Stimulated activated CD8-positive, alpha-beta memory T cell treated with anti-CD3 and anti-CD28 coated beads, Interleukin-12 subunit alpha, Interleukin-12 subunit beta, amount 100 ng/mL, for 24 hours (primary cell): ENCODE data around the gene RBPJL.

Experiments used
- DNase-seq: peaks from one replicate; pipeline ENCODE4 v3.0.0-alpha.2; 2020; ENCODE audit errors: extremely low read depth

The RBPJL gene

DNA sequence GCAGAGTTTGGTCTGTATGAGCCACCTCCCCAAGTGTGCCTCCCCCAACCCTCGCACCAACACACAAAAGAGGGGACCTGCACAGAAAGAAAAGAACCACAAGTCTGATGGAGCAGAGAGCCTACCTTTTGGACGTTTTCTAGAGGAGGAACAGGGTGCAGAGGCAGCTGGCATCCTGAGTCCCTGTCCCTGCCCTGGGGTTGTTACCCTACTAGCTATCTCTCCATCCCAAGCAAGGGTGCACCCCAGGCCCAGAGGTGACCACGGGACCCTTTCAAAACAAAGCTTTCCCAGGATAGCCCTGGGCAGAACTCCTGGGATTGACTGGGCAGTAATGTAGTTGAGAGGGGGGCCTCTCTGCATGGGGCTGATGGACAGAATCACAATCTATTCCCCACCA is 11.2 kb downstream of the RBPJL start:
- no peak for DNase-seq

GRCh38 chr20:45318386-45318939 is 11.8 kb downstream of the RBPJL start:
- DNase-seq, result no peak

DNA sequence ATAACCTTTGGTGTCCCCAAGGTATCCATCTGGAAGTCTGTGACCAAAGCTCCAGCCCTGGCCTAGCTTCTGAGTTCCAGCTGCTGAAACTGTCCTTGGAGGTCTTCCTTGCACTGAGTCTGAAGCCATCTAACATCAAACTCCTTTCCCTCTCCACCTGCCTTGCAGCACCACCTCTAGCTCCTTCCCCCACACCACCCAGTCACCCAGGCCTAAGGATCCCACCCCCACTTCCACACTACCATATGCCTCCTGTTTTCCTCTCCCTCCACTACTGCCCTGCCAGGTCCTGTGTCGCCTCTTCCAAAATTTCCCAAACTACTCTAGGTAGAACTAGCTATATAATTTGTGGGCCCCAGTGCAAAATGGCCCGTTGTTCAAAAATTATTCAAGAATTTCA is 12.3 kb downstream of the RBPJL start:
- DNase-seq, result no peak

GRCh38 chr20:45320948-45321595 is 14.4 kb downstream of the RBPJL start:
- DNase-seq, result no peak

DNA sequence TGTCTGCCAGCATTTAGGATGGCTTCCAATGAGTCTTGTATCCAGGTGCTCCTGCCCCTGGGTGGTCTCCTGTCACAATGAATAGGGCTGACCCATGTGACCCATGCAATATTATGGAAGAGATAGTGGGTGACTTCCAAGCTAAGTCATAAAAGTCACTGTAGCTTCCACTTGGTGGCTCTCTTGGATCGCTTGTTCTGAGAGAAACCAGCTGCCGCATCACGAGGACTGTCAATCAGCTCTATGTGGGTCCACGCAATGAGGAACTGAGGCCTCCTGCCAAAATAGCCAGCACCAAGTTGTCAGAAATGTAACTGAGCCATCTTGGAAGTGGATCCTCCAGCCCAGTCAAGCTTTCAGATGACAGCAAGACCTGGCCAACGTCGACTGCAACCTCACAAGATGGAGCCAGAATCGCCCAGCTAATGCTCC is 16.3 kb downstream of the RBPJL start:
- no peak for DNase-seq

DNA sequence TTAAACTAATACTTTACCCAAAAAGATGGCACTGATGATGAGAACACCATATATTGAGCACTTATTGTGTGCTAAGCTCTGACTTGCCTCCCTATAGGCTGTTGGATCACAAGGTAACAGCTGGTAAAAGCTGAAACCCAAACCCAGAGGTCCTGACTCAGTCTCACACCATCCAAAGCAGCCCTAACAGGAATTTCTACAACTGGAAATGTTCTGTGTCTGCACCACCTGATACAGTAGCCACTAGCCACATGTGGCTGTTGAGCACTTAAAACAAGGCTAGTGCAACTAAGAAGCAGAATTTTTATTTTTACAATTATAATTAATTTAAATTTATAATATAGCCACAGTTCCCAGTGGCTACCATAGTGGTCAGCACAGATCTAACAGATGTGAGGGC is 17.1 kb downstream of the RBPJL start:
- DNase-seq, result no peak

GRCh38 chr20:45325371-45325770 is 18.7 kb downstream of the RBPJL start:
- DNase-seq, result no peak

- DNase-seq, result no peak
These were observed 21.8 kb downstream of the RBPJL start for GRCh38 chr20:45328451-45328850.

DNA sequence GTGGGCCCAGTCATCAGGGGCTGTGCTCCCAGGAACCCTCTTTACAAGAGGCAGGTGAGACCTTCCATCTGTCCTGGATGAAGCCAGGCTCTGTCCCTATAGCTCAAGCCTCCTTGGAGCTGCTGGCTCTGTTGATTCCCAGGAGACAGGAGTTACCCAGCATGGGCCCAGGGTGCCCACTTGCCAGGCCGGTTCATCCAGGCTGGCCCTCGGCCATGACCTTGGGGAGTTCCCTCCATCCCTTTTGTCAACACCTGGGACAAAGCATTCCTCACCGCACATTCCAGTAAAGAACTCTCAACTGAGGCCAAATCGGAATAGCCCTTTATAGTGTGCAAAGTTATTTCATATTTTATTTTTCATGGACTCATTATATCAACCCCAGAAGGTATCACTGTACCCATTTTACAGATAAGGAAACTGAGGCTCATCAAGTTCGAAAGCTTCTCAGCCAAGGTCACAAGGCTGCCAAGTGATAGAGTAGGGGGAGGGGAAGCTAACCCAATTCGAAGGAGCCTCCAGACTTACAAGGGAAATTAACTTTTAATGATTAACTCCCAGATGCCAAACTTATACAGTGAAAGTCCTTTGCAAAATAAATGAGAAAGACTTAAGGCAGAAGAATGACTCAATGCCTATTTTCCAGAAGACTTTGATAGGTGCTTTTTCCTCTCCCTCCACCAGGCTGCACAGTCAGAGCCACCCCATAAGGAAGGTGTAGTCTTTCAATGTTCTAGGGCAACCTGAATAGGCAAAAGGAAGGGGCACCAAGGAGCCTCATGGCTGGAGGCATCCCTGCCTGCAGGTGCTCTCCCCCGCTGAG is 23.1 kb downstream of the RBPJL start:
- no peak for DNase-seq

DNA sequence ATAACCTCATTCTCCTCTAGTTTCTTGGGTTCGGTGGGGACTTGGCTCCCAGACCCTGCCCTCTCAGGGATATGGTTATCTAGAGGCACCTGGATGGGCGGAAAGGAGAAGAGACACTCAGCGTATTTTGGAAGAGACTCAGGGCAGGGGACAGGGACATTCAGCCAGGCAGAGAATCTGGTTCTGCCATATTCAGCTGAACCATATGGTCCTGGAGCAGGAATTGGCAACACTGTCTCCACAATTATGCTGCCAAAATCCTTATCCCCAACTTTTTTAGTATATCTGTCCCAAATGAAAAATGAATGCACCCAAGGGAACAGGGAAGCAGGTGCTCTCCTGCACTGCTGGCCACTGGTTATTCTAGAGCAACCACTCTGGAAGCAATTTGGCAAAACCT is 23.8 kb downstream of the RBPJL start:
- no peak for DNase-seq

DNA sequence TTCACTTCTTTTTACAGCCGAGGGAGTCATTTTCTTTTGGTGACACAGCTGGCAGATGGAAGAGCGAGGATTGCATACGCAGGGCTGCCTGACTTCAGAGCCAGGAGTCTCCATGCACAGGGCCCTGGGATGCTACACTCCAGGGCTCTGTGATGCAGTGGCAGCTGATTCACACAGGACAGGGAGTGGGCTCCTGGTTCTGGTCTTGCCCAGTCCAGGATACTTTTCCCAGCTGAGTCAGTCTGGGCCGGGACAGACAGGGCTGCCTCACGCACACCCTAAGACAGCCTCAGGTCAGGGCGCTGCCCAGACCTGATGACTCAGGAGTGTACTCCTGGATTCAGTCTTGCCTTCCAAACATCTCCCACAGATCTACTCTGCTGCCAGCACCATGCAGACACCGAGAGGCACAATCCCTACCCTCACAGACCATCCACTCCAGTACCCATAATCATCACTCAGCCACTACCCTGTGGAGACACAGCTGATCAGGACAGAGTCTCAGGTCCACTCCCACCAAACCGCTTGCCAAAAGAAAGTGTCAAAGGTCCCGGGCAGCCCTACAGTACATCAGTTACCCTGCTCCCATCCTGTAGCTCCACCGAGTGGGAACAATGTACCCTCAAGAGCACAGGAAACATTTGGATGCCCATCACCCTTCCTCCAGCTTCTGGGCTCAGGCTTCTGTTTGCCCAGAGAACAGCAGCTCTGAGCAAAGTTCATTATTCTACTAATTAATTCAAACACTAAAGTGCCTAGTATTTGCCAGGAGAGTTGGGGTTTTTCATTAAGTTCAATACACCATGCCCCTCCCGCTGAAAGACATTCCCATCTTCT is 30.1 kb downstream of the RBPJL start:
- DNase-seq, result no peak

- DNase-seq, result no peak
These were observed 30.9 kb downstream of the RBPJL start for GRCh38 chr20:45337367-45338120.

DNA sequence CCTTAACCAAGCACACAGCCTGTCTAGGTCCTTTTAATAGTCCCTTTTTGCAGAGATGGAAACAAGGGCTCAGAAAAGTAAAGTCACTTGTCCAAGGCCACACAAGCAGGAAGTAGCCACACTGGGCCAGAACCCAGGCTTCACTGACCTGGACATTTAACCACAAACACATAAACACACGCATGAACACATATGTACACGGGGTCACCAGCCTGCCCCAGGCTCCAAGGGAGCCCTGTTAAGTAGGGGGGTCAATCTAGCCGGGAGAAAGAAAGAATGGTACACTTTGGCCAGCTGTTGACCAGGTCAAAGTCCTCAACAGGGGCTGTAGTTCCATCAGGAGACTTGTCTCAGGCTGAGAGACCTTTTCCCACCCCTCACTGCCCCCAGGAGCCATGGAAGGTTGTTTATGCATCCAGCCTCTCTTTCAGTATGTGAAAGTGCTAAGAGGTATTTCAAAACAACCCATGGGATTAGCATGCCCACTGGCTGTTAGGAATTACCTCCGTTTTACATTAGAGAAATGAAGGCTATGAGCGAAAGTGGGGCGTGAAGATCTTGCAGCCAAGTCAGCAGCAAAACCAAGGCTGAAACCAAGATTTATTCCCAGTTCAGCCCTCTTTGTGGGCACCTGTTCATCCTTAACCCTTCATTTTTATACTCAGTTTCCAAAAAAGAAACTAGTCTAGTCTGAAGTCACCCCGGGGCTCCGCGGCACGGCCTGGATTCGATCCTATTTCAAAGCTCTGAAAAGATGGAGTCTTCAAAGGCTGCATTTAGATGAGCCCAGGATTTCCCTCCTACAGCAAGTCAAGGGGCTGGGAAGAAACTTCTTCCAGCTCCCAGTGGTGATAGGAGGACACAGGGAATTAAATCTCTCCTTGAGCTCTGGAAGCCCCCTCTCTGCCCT is 31.7 kb downstream of the RBPJL start:
- no peak for DNase-seq

GRCh38 chr20:45339084-45339483 is 32.4 kb downstream of the RBPJL start:
- DNase-seq, result no peak

- DNase-seq, result no peak
These were observed 33.2 kb downstream of the RBPJL start for GRCh38 chr20:45339799-45340198.

GRCh38 chr20:45340236-45340847 is 33.7 kb downstream of the RBPJL start:
- DNase-seq, result no peak

- no peak for DNase-seq
These were observed 34.3 kb downstream of the RBPJL start for GRCh38 chr20:45340951-45341350.

- no peak for DNase-seq
These were observed 34.9 kb downstream of the RBPJL start for GRCh38 chr20:45341579-45341938.

DNA sequence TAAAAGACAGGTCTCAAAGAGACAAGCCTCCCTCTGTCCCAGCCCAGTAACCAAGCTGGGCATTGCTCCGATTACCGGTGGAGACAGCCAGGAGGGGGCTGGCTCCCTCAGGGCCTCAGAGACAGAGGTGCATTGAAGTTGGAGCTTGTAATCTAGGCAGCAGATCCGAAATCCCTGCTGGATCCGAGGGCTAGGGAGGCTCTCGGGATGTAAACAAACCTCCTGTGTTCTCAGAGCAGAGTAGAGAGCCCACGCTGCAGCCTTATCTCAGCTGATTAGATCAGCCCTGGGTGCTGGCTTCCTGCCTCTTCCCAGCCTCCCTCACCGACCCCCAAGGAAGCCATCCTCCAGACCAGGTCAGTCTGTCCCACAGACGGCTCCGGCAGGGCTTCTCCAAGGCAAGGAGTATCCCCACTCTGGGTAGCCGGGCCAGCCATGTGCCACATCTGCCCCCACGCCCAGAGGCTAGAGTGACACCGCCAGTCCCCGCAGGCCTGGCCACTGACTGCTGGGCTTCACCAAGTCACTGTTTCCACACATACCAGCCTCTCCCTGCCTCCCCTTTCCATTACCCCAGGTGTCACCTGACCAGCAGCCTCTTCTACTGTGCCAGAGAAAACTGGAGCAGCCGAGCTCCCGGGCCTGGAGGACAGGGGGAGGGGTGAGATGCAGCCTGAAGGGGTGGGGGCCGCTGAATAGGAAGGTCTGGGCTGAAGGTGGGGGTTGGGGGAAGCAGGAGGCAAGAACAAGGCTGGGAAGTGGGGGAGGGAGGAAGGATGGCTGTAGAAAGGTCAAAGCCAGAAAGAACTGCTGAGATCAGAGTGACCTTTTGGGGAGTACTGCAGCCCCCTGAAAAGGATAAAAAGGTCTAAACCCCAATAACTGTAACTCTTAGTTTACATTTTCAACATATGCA is 35.6 kb downstream of the RBPJL start:
- DNase-seq, result no peak
